Kasumi-1 (cell line): Measurements from ENCODE around the gene ASXL3.

ENCODE experiments used
- DNase-seq, 2 experiments: peaks; one replicate each; lab custom pipeline; 2025; lab: John Stamatoyannopoulos, UW

Gene ASXL3

GRCh38 chr18:33660696-33661310 lies 82.8 kb downstream of the ASXL3 start:
- no peak for DNase-seq

GRCh38 chr18:33664241-33664874 lies 86.3 kb downstream of the ASXL3 start:
- no peak for DNase-seq

DNA sequence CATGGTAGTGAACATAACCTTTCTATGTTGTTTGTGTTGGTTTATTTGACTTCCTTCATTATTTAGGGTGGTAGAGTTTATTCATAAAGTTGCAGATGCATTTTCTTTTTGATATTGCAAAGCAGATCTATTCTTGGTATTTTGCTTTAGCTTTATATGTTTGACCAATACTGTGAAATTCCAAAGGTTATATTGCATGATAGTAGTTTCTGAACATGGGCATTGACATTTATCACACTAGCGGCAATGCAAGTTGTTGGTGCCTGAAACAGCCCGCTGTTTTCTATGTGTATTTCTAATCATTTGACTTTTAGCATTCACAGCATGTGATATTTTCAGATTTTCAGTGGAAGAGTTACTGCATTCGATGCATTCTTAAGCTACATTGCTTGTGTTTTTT lies 87.2 kb downstream of the ASXL3 start:
- DNase-seq = no peak

DNA sequence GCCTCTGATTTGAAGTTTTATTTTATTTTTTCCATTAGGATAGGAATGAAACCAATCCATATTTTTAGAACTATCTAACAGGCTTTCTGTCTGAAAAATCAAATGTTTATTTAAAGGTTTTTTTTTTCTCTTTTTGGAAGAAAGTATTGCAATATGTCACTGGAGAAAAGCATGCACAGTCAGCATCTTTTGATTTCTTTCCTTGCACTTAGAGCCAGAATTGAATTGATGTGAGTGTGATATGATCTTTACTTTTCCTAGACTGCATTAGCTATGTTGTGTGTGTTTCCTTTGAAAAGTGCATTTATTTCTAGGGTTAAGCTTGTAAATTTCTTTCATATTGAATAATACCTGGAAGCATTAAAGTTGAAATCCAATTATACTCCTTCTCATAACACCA lies 87.6 kb downstream of the ASXL3 start:
- DNase-seq = no peak

DNA sequence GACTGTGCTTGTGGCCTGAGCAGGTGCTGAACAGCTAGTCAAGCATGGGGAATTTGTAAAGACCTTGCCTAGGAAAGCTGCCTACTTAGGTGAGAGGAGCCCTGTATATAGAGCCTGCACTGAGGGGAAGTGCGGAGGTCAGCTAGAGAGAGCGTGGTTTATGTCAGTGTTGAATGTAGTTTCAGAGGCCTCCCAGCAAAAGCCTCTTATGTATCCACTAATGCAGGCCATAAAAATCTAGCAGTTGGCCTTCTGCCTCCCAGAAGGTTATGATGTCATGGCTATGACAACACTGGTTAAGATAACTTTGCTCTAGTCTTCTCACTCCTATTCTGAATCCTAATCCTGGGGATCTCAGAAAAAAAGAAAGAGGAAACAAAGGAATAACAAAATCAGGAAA lies 88.9 kb downstream of the ASXL3 start:
- no peak for DNase-seq

DNA sequence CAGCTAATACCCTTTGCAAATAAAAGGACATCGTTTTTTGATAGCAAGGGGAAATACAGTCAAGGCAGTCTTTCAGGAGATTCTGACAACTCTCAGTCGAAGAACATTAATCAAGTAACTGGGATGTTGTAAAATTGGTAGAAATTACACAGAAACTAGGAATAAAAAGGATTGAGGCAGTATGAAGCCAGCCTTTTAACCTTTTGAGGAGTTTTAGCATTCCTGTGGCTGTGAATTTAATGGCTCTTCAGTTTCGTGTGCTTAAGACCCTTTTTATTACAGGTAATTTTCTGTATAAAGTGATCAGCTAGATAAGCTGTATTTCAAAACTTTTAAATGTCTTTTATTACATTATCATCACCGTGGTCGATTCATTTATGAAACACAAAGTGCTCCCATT lies 91.6 kb downstream of the ASXL3 start:
- no peak for DNase-seq

DNA sequence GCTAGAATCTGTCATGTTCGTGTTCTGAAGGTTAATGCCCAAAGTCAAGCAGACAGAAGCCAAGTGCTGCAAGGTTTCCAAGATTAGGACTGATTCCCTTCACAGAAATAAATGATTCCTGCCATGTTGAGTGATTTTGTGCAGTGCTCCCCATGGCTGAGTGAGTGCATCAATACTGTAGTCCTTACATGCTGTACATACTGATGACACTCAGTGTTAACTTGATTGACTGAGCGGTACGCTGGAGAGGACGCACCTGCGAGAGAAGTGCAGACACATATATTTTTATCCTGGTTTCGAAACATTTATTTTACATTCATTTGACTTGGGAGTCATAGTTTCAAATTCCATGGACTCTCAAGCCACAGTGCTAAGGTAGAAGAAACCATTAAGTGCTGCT lies 92.0 kb downstream of the ASXL3 start:
- DNase-seq = no peak

DNA sequence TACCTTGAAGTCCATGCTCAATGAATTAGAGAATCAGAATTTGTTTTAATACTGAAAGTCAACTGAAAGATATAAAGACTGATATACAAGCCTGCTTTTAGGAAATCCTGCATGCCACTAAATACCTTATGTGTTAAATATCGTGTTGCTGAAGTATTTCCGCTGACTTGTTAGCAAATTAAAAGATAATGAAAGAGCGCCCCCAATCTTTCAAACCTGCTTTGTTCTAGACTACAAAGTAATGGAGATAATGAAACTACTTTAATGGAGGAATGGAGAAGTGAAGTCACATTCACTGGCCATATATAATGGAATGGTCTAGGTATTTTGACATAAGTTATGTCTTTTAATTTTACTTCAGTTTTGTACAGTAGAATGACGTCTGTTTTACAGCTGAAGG lies 95.7 kb downstream of the ASXL3 start:
- DNase-seq = no peak

DNA sequence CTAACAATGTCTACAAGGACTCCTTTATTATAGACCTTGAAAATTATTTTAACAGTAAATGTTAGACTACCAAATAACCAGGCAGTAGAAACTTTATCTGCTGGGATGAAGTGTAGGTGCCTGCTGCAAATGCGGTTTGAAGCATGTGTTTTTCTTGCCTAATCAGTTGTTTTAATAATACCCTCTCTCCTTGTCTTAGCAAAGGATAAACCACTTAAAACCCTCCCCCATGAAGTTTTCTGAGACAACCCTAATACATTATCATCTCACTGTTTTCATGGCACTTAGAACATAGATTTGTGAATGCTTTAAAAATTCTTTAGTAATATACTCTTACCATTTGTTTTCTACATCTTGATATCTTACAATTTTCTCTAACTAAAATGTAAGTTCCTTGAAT lies 98.6 kb downstream of the ASXL3 start:
- no peak for DNase-seq

DNA sequence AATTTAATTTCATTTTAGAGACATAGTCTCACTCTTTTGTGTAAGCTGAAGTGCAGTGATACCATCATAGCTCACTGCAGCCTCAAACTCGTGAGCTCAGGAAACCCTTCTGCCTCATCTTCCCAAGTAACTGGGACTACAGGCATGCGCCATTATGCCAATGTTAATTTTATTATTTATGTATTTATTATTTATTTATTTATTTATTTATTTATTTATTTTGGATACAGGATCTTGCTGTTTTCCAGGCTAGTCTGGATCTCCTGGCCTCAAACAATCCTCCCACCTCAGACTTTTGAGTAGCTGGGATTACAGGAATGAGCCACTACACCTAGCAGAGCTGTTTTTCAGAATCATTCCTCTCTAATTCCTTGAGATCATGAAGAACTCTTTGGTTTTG lies 99.9 kb downstream of the ASXL3 start:
- DNase-seq = no peak

DNA sequence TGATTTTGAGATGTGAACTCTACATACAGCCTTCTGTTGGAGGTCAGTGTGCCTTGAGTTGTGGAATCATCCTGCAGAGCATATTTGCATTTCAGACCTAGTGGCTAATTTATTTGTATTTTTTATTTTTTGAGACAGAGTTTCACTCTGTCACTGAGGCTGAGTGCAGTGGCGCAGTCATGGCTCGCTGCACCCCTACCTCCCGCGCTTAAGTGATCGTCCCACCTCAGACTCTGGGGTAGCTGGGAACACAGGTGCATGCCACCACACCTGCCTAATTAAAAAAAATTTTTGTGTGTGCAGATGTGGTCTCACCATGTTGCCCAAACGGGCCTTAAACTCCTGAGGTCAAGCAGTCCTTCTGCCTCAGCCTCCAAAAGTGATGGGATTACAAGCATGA lies 104.4 kb downstream of the ASXL3 start:
- no peak for DNase-seq

GRCh38 chr18:33694593-33694992 lies 116.6 kb downstream of the ASXL3 start:
- no peak for DNase-seq

GRCh38 chr18:33696332-33697162 lies 118.5 kb downstream of the ASXL3 start:
- no peak for DNase-seq

GRCh38 chr18:33697498-33697897 lies 119.5 kb downstream of the ASXL3 start:
- DNase-seq = no peak

GRCh38 chr18:33699372-33699771 lies 121.4 kb downstream of the ASXL3 start:
- DNase-seq = no peak

DNA sequence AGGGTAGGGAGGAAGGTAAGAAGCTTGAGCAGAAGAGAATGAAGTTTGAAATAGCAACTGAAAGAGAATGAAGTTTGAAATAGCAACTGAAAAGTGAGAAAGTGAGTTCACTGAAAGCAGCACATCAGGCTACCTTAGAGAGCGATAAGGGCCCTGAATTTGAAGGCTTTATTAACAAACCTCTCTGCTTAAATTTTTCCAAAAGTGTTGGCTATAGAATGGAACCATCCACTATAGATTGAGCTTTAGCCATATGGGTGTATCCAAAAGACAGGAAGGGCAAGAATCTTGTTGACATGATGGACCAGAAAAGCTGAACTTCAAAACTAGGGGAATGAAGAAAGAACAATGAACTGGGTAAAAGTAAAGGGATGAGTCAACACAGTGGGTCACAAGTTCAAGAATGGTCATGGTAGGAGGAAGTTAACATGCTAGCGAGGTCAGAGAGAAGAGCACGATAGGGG lies 122.5 kb downstream of the ASXL3 start:
- DNase-seq = no peak

DNA sequence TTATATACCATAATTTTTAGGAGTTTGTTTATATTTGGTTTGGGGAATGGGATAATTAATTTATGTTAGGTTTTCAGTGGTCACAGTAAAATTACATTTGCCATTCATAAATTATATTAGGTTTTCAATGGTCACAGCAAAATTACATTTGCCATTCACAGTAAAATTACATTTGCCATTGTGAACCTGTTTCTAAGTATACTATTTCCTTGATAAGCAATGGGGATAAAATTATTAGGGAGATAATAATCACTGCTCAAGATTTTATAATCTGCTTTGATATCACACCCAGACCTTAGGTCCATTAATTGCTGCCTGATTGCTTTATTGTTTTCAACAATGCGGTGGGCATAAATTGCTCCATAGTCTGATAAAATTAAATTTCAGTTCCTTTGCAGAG lies 124.6 kb downstream of the ASXL3 start:
- no peak for DNase-seq

- no peak for DNase-seq
Measured at GRCh38 chr18:33706391-33706790, 128.4 kb downstream of the ASXL3 start.

DNA sequence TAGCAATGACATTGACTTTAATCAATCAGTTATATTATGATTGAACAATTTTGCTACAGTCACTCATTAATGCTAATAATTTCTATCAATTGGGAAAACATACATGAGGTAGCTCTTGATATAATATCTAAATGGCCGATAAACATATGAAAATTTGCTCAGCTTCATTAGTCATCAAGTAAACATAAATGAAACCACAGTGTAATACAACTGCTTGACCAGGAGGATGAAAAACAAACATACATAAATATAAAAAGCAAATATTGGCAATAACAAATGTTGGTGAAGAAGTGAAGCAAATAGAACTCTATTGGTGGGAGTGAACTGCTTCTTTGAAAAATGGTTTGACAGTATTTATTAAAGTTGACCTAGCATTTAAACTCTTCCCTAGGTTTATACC lies 130.9 kb downstream of the ASXL3 start:
- DNase-seq = no peak

DNA sequence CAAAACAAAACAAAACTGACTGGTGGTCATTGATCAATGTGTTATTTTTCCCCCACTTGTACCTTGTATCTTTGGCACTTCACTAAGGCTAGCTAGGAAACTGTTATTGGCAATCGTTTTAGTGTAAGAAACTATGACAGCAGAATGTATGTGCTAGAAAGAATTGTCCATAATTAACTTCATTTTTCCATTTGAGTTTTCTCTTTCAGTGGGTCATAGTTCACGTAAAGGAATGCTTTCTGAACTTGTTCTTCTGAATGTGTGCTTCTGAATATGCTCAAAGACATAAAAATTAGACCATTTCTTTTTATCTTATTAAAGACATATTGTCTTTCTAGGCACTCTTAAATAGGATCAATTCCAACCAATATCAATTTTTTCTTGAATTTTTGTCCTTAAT lies 132.2 kb downstream of the ASXL3 start:
- DNase-seq = no peak

DNA sequence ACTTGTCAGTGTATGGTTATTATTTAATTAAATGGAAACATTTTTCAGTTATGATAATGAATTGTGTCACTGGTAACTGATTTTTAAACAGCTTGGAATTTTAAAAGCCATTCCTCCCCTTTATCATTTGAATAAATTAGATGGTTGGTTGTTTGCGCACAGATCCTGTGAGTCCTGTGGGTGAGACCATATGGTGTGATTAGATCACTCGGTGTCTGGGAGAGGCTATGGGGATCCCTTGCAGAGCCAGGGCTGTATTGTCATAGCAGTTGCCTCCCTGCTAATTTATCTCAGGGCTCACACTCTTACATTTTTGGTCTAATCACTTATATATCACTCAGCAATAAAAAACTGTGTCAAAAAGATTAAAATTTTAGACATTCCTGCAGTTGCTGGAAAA lies 133.5 kb downstream of the ASXL3 start:
- DNase-seq = no peak

DNA sequence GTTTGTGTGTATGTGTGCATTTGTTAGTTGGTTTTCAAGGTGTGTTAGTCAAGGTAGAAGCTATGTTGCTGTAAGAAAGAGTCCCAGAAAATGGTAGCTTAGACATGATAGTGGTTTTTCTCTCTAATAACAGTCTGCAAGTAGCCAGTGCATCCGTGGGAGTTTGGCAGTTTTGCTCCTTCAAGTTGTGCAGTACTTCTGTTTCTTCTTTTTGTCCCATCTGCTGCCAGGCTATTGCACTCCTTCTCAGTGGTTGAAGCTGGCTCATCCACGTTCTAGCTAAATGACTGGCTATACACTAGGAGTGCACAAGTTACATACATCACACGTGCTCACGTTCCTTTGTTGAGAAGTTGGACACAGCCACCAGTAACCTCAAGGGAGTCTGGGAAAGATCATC lies 134.7 kb downstream of the ASXL3 start:
- no peak for DNase-seq

DNA sequence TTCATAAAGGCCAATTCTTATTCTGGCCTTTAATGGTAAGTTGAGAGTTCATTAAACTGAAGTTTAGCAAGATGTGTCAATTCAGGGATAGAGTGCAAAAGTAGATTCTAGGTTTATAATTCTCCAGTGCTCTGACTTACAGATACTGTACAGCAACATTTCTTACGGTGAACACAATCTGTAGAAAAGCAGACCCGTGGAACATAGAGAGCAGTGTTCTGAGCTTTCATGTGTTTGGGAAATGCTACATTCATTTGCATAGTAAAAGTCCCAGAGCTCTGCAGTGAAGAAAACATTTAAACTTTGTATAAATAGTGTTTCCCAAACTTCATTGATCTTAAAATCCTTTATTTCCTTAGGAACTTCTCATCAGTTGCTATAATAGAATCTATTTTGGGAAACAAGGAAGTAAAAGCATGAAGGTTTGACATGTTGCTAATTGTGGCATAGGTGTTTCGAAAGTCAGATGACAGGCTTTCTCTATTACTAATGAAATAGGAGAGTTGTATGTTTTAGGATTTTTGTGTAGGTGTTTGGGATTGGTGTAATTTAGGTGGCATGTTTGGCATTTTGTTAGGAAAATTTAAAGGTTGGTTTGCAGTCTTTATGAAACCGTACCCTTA lies 138.2 kb downstream of the ASXL3 start:
- no peak for DNase-seq
